Natural killer cell (primary cell): Measurements from ENCODE around the gene MASP2. TPM values are rescaled to one million over a fixed set of nuclear protein-coding genes. Genes with fewer than 3 reads are reported as not detected.
A peak's percentile ranks its signal among the peaks of the same experiment; 100 is the strongest.

Experiments
- ATAC-seq, 3 donors: fragments of 150-1000 bp in 2 of 3; fragments of 200-7000 bp in 1 of 3; cut with Tn5 transposase; 1 replicate in 1 of 3; 2 replicates in 2 of 3; pipeline ENCODE4 v1.10.0; 2021; ENCODE audit warnings: mild to moderate bottlenecking in 2 of 3, moderate library complexity in 2 of 3
- DNase-seq, 2 donors: peaks; one replicate each; pipeline versions ENCODE4 v3.0.0 to v3.0.0-alpha.2; 2013 to 2021; ENCODE audit warnings: mixed read lengths in 1 of 2
- H3K27ac ChIP-seq: one replicate; pipeline ENCODE4 v1.5.1; 2013; ENCODE audit warnings: mild to moderate bottlenecking, low read length
- H3K27me3 ChIP-seq: one replicate; pipeline ENCODE4 v1.6.1; 2013; ENCODE audit warnings: low read length; ENCODE audit not compliant: control insufficient read depth, insufficient read depth
- H3K36me3 ChIP-seq: one replicate; pipeline ENCODE4 v1.6.1; 2013; ENCODE audit warnings: low read length; ENCODE audit not compliant: control insufficient read depth, insufficient read depth
- H3K4me1 ChIP-seq: one replicate; pipeline ENCODE4 v1.6.1; 2013; ENCODE audit warnings: low read length; ENCODE audit not compliant: control insufficient read depth, insufficient read depth
- H3K4me3 ChIP-seq: one replicate; pipeline ENCODE4 v1.5.1; 2013; ENCODE audit warnings: low read length
- H3K9me3 ChIP-seq: one replicate; pipeline ENCODE4 v1.6.1; 2013; ENCODE audit warnings: low read length; ENCODE audit not compliant: control insufficient read depth, insufficient read depth
- H3K27ac Mint-ChIP-seq, 2 donors: one replicate each; pipeline ENCODE4 v1.8.0; 2022; ENCODE audit warnings: mild to moderate bottlenecking in 2 of 2, mixed read lengths in 2 of 2, moderate library complexity in 1 of 2
- H3K27me3 Mint-ChIP-seq, 2 donors: one replicate each; pipeline ENCODE4 v1.8.0; 2022; ENCODE audit warnings: low read depth in 2 of 2, mixed read lengths in 2 of 2
- H3K36me3 Mint-ChIP-seq: one replicate; pipeline ENCODE4 v1.8.0; 2022; ENCODE audit warnings: mixed read lengths
- H3K4me1 Mint-ChIP-seq, 2 donors: one replicate each; pipeline ENCODE4 v1.8.0; 2022; ENCODE audit warnings: mixed read lengths in 2 of 2
- H3K4me3 Mint-ChIP-seq: one replicate; pipeline ENCODE4 v1.8.0; 2022; ENCODE audit warnings: mild to moderate bottlenecking, moderate library complexity, mixed read lengths
- H3K9me3 Mint-ChIP-seq, 2 donors: one replicate each; pipeline ENCODE4 v1.8.0; 2022; ENCODE audit warnings: mixed read lengths in 2 of 2
- WGBS: methylation state at CpG from one replicate; pipeline ENCODE4 v1.1.7; 2013; ENCODE audit warnings: missing lambda C conversion rate; ENCODE audit not compliant: insufficient coverage; 5-methylcytosine and 5-hydroxymethylcytosine counted together
- intact Hi-C: fragments of 100-400 bp; cut with micrococcal nuclease; formaldehyde crosslinking; loops from one replicate; pipeline ENCODE4 v1.14.2; 2022
- total RNA-seq, 4 donors: library from RNA; stranded (reverse); fragments of 120-200 nt in 1 of 4; gene quantifications; one replicate each; pipeline versions ENCODE4 v1.2.3 to v1.2.4, GENCODE V29; 2013 to 2022
- TF ChIP-seq, protein P1 (sequence below): fragments of 200-600 bp; IDR thresholded peaks from one replicate; pipeline ENCODE4 v1.8.0; 2022; ENCODE audit warnings: antibody characterized with exemption

Gene MASP2
- total RNA-seq, 3 donors from 2014 or later (not counting 1 experiment from before 2014, with no cell fraction given) = 0.16 to 0.20 TPM; not detected in 1

DNA sequence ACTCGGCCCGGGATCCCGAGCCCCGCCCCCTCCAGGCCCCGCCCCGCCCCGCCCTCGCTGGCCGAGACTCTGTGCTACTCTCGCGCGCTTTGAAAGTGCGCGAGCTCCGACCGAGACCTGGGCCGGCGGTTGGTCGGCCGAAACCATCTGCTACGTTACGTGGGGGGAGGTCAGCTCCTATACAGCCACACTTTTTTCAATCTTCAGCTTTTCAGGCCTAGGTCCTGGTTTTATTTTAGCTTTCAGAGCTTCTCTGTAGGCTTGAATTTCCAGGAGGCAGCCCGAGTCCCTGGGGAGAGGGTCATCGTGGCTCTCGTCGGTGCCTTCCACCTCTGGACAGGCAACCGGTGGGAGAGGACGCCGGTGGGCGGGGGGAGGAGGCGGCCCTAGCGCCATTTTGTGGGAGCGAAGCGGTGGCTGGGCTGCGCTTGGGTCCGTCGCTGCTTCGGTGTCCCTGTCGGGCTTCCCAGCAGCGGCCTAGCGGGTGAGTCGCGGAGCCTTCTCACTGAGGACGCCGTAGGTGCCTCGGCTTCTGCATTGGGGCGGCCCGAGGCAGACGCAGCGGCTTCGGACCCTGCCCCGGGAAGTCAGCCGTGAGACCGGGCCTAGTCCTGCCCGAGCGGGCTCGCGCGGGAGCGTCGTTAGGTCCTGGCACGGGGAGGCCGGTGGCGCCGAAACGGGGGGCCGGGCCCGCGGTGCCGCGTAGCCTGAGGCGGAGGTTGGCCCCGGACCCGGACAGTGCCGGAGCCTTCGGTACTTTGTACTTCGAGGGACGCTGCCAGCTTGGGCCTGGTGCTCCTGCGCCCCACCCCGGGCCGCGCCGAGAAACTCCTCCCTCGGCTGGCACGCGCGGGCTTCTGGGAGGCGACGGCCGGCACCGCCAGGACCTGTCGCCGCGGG is 34.5 kb downstream of the MASP2 start, which contains the start of gene TARDBP:
Gene TARDBP, plus strand, starts transcription at position 395 of the 900 bp plus-strand sequence. CDS start 1,074 bp downstream, outside the sequence.
- H3K4me3 ChIP-seq = peak within 1 kb of the TSS; percentile 98
- Mint-ChIP-seq H3K9me3 (no peaks in the 10 kb centered on the region), H3K4me3 (peak within 1 kb of the TSS; percentile 91), H3K4me1 (peaks cover 27% of the 10 kb centered on the region in 2 donors), H3K27me3 (no peaks in the 10 kb centered on the region), H3K27ac (peak within 1 kb of the TSS; percentile 95 to 96), H3K36me3 (peaks cover 7% of the 10 kb centered on the region)
- H3K4me1 ChIP-seq = peaks cover 29% of the 10 kb centered on the region
- WGBS = under 1% methylated on average over 94 of the region's 94 CpGs
- peaks cover 39% of the 10 kb centered on the region for H3K36me3 ChIP-seq
- intact Hi-C loops = no loop called here
- peak; percentile 91 to 95 for DNase-seq
- H3K27ac ChIP-seq = peak within 1 kb of the TSS; percentile 97
- TF ChIP-seq, protein P1, sequence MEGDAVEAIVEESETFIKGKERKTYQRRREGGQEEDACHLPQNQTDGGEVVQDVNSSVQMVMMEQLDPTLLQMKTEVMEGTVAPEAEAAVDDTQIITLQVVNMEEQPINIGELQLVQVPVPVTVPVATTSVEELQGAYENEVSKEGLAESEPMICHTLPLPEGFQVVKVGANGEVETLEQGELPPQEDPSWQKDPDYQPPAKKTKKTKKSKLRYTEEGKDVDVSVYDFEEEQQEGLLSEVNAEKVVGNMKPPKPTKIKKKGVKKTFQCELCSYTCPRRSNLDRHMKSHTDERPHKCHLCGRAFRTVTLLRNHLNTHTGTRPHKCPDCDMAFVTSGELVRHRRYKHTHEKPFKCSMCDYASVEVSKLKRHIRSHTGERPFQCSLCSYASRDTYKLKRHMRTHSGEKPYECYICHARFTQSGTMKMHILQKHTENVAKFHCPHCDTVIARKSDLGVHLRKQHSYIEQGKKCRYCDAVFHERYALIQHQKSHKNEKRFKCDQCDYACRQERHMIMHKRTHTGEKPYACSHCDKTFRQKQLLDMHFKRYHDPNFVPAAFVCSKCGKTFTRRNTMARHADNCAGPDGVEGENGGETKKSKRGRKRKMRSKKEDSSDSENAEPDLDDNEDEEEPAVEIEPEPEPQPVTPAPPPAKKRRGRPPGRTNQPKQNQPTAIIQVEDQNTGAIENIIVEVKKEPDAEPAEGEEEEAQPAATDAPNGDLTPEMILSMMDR = no peak
- H3K9me3 ChIP-seq = no peaks in the 10 kb centered on the region
- no peaks in the 10 kb centered on the region for H3K27me3 ChIP-seq
- peak; percentile 85 to 94 (median 87) for ATAC-seq

GRCh38 chr1:11000526-11000925 is 46.5 kb downstream of the MASP2 start:
- Mint-ChIP-seq H3K36me3 (no peaks in the 10 kb centered on the region), H3K27ac (no peak overlapping the region), H3K27me3 (no peaks in the 10 kb centered on the region), H3K9me3 (peaks cover 2 to 3% of the 10 kb centered on the region in 2 donors), H3K4me1 (no peaks in the 10 kb centered on the region), H3K4me3 (no peak overlapping the region)
- Histone ChIP-seq H3K27ac (no peak overlapping the region), H3K36me3 (no peaks in the 10 kb centered on the region), H3K27me3 (no peaks in the 10 kb centered on the region), H3K4me1 (no peaks in the 10 kb centered on the region), H3K4me3 (no peak overlapping the region), H3K9me3 (no peaks in the 10 kb centered on the region)
- DNase-seq (no peak), ATAC-seq (no peak)
- TF ChIP-seq, protein P1 = no peak
- no CpG with 5 or more reads among the region's 1 CpG for WGBS
- intact Hi-C loops = no loop called here

DNA sequence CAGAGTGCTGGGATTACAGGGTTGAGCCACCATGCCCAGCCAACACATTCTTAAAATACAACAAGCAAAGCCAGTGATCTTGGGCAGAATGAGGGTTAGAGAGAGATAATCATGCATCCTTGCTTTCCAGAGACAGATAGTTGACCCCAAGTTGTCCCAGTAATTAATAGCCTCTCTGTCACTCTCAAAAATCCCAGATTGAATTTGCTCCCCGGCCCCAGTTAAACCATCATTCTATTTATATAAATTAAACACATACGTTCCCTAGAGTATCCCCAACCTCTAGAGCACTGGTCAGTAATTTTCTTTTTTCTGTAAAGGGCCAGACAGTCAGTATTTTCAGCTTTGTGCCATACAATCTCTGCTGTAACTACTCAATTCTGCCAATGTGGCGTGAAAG is 50.9 kb downstream of the MASP2 start:
- peaks cover 0 to 3% of the 10 kb centered on the region in 2 donors for H3K27me3 Mint-ChIP-seq
- H3K4me3 Mint-ChIP-seq = no peak overlapping the region
- Histone ChIP-seq H3K27me3 (no peaks in the 10 kb centered on the region), H3K9me3 (no peaks in the 10 kb centered on the region), H3K4me1 (no peaks in the 10 kb centered on the region), H3K27ac (no peak overlapping the region), H3K4me3 (no peak overlapping the region), H3K36me3 (no peaks in the 10 kb centered on the region)
- no peaks in the 10 kb centered on the region for H3K4me1 Mint-ChIP-seq
- ATAC-seq (no peak), DNase-seq (no peak)
- peaks cover 2 to 3% of the 10 kb centered on the region in 2 donors for H3K9me3 Mint-ChIP-seq
- 87% methylated on average over 3 of the region's 3 CpGs for WGBS
- H3K36me3 Mint-ChIP-seq = no peaks in the 10 kb centered on the region
- TF ChIP-seq, protein P1 = no peak
- H3K27ac Mint-ChIP-seq = no peak overlapping the region
- intact Hi-C loops = no loop called here
